ENCODE measurements around the gene RNF138.
"Not testable (repeated sequence)": the region's sequence is repeated elsewhere in the genome, so short reads cannot be mapped to it uniquely, and the experiment has no call there.

RNF138 gene

GRCh38 chr18:32139835-32140283 is 48.2 kb downstream of the RNF138 start:
- no peaks in the 10 kb centered on the region for H3K27me3 ChIP-seq (ENCODE audit: control insufficient read depth in 1 of 2, insufficient read depth in 2 of 2, low read length in 2 of 2)
- no peaks in the 10 kb centered on the region for H3K4me1 ChIP-seq (ENCODE audit: control insufficient read depth, insufficient read depth, low read length)
- H3K9ac ChIP-seq (ENCODE audit: low read length in 2 of 2), result no peak overlapping the region
- H3K4me3 ChIP-seq (ENCODE audit: low read length in 2 of 2), result no peak overlapping the region
- no peaks in the 10 kb centered on the region for H3K9me3 ChIP-seq (ENCODE audit: control insufficient read depth in 2 of 2, low read length in 2 of 2)
- H3K36me3 ChIP-seq (ENCODE audit: control insufficient read depth in 2 of 2, insufficient read depth in 2 of 2, low read length in 2 of 2), result no peaks in the 10 kb centered on the region
- no peak overlapping the region for H3K27ac ChIP-seq (ENCODE audit: low read length)

GRCh38 chr18:32148185-32148870 is 56.7 kb downstream of the RNF138 start:
- H3K27ac ChIP-seq (ENCODE audit: low read length), result no peak overlapping the region
- H3K36me3 ChIP-seq (ENCODE audit: control insufficient read depth in 2 of 2, insufficient read depth in 2 of 2, low read length in 2 of 2), result no peaks in the 10 kb centered on the region
- no peaks in the 10 kb centered on the region for H3K9me3 ChIP-seq (ENCODE audit: control insufficient read depth in 2 of 2, low read length in 2 of 2)
- H3K27me3 ChIP-seq (ENCODE audit: control insufficient read depth in 1 of 2, insufficient read depth in 2 of 2, low read length in 2 of 2), result no peaks in the 10 kb centered on the region
- no peak overlapping the region for H3K9ac ChIP-seq (ENCODE audit: low read length in 2 of 2)
- H3K4me3 ChIP-seq (ENCODE audit: low read length in 2 of 2), result no peak overlapping the region
- no peaks in the 10 kb centered on the region for H3K4me1 ChIP-seq (ENCODE audit: control insufficient read depth, insufficient read depth, low read length)

GRCh38 chr18:32152705-32153448 is 61.2 kb downstream of the RNF138 start:
- Histone ChIP-seq H3K9me3 (ENCODE audit: control insufficient read depth in 2 of 2, low read length in 2 of 2) (no peaks in the 10 kb centered on the region), H3K27ac (ENCODE audit: low read length) (no peak overlapping the region), H3K4me3 (ENCODE audit: low read length in 2 of 2) (no peak overlapping the region), H3K4me1 (ENCODE audit: control insufficient read depth, insufficient read depth, low read length) (no peaks in the 10 kb centered on the region), H3K9ac (ENCODE audit: low read length in 2 of 2) (no peak overlapping the region), H3K36me3 (ENCODE audit: control insufficient read depth in 2 of 2, insufficient read depth in 2 of 2, low read length in 2 of 2) (no peaks in the 10 kb centered on the region), H3K27me3 (ENCODE audit: control insufficient read depth in 1 of 2, insufficient read depth in 2 of 2, low read length in 2 of 2) (peaks cover 0 to 3% of the 10 kb centered on the region in 2 donors)

GRCh38 chr18:32156855-32157254 is 65.2 kb downstream of the RNF138 start:
- H3K9ac ChIP-seq (ENCODE audit: low read length in 2 of 2), result no peak overlapping the region
- no peak overlapping the region for H3K4me3 ChIP-seq (ENCODE audit: low read length in 2 of 2)
- no peaks in the 10 kb centered on the region for H3K4me1 ChIP-seq (ENCODE audit: control insufficient read depth, insufficient read depth, low read length)
- H3K27me3 ChIP-seq (ENCODE audit: control insufficient read depth in 1 of 2, insufficient read depth in 2 of 2, low read length in 2 of 2), result peaks cover 0 to 3% of the 10 kb centered on the region in 2 donors
- H3K36me3 ChIP-seq (ENCODE audit: control insufficient read depth in 2 of 2, insufficient read depth in 2 of 2, low read length in 2 of 2), result no peaks in the 10 kb centered on the region
- H3K27ac ChIP-seq (ENCODE audit: low read length), result no peak overlapping the region
- H3K9me3 ChIP-seq (ENCODE audit: control insufficient read depth in 2 of 2, low read length in 2 of 2), result no peaks in the 10 kb centered on the region

- no peak overlapping the region for H3K9ac ChIP-seq (ENCODE audit: low read length in 2 of 2)
- H3K27ac ChIP-seq (ENCODE audit: low read length), result no peak overlapping the region
- H3K9me3 ChIP-seq (ENCODE audit: control insufficient read depth in 2 of 2, low read length in 2 of 2), result no peaks in the 10 kb centered on the region
- H3K4me3 ChIP-seq (ENCODE audit: low read length in 2 of 2), result no peak overlapping the region
- no peaks in the 10 kb centered on the region for H3K36me3 ChIP-seq (ENCODE audit: control insufficient read depth in 2 of 2, insufficient read depth in 2 of 2, low read length in 2 of 2)
- peaks cover 0 to 3% of the 10 kb centered on the region in 2 donors for H3K27me3 ChIP-seq (ENCODE audit: control insufficient read depth in 1 of 2, insufficient read depth in 2 of 2, low read length in 2 of 2)
- no peaks in the 10 kb centered on the region for H3K4me1 ChIP-seq (ENCODE audit: control insufficient read depth, insufficient read depth, low read length)
Measured at GRCh38 chr18:32157580-32157979, 65.9 kb downstream of the RNF138 start.

- H3K9me3 ChIP-seq (ENCODE audit: control insufficient read depth in 2 of 2, low read length in 2 of 2), result no peaks in the 10 kb centered on the region
- no peak overlapping the region for H3K9ac ChIP-seq (ENCODE audit: low read length in 2 of 2)
- no peaks in the 10 kb centered on the region for H3K36me3 ChIP-seq (ENCODE audit: control insufficient read depth in 2 of 2, insufficient read depth in 2 of 2, low read length in 2 of 2)
- H3K4me3 ChIP-seq (ENCODE audit: low read length in 2 of 2), result peak overlapping the region; percentile 58 to 72
- peaks cover 0 to 3% of the 10 kb centered on the region in 2 donors for H3K27me3 ChIP-seq (ENCODE audit: control insufficient read depth in 1 of 2, insufficient read depth in 2 of 2, low read length in 2 of 2)
- H3K27ac ChIP-seq (ENCODE audit: low read length), result no peak overlapping the region
- H3K4me1 ChIP-seq (ENCODE audit: control insufficient read depth, insufficient read depth, low read length), result no peaks in the 10 kb centered on the region
Measured at GRCh38 chr18:32158108-32158624, 66.5 kb downstream of the RNF138 start.

GRCh38 chr18:32158631-32159030 is 67.0 kb downstream of the RNF138 start:
- not testable (repeated sequence) for H3K4me1 ChIP-seq (ENCODE audit: control insufficient read depth, insufficient read depth, low read length); H3K27me3 ChIP-seq (ENCODE audit: control insufficient read depth in 1 of 2, insufficient read depth in 2 of 2, low read length in 2 of 2); H3K36me3 ChIP-seq (ENCODE audit: control insufficient read depth in 2 of 2, insufficient read depth in 2 of 2, low read length in 2 of 2); H3K9me3 ChIP-seq (ENCODE audit: control insufficient read depth in 2 of 2, low read length in 2 of 2); H3K27ac ChIP-seq (ENCODE audit: low read length); H3K9ac ChIP-seq (ENCODE audit: low read length in 2 of 2)
- H3K4me3 ChIP-seq (ENCODE audit: low read length in 2 of 2), result peak overlapping the region; percentile 58 to 72

- no peak overlapping the region for H3K9ac ChIP-seq (ENCODE audit: low read length in 2 of 2)
- no peaks in the 10 kb centered on the region for H3K4me1 ChIP-seq (ENCODE audit: control insufficient read depth, insufficient read depth, low read length)
- no peaks in the 10 kb centered on the region for H3K36me3 ChIP-seq (ENCODE audit: control insufficient read depth in 2 of 2, insufficient read depth in 2 of 2, low read length in 2 of 2)
- no peak overlapping the region for H3K4me3 ChIP-seq (ENCODE audit: low read length in 2 of 2)
- H3K27me3 ChIP-seq (ENCODE audit: control insufficient read depth in 1 of 2, insufficient read depth in 2 of 2, low read length in 2 of 2), result peaks cover 0 to 3% of the 10 kb centered on the region in 2 donors
- H3K27ac ChIP-seq (ENCODE audit: low read length), result no peak overlapping the region
- H3K9me3 ChIP-seq (ENCODE audit: control insufficient read depth in 2 of 2, low read length in 2 of 2), result no peaks in the 10 kb centered on the region
Measured at GRCh38 chr18:32160547-32160946, 68.9 kb downstream of the RNF138 start.

GRCh38 chr18:32167980-32168730 is 76.5 kb downstream of the RNF138 start:
- Histone ChIP-seq H3K36me3 (ENCODE audit: control insufficient read depth in 2 of 2, insufficient read depth in 2 of 2, low read length in 2 of 2) (no peaks in the 10 kb centered on the region), H3K9ac (ENCODE audit: low read length in 2 of 2) (no peak overlapping the region), H3K9me3 (ENCODE audit: control insufficient read depth in 2 of 2, low read length in 2 of 2) (no peaks in the 10 kb centered on the region), H3K27me3 (ENCODE audit: control insufficient read depth in 1 of 2, insufficient read depth in 2 of 2, low read length in 2 of 2) (no peaks in the 10 kb centered on the region), H3K27ac (ENCODE audit: low read length) (no peak overlapping the region), H3K4me3 (ENCODE audit: low read length in 2 of 2) (no peak overlapping the region), H3K4me1 (ENCODE audit: control insufficient read depth, insufficient read depth, low read length) (no peaks in the 10 kb centered on the region)

- Histone ChIP-seq H3K9me3 (ENCODE audit: control insufficient read depth in 2 of 2, low read length in 2 of 2) (no peaks in the 10 kb centered on the region), H3K36me3 (ENCODE audit: control insufficient read depth in 2 of 2, insufficient read depth in 2 of 2, low read length in 2 of 2) (no peaks in the 10 kb centered on the region), H3K9ac (ENCODE audit: low read length in 2 of 2) (no peak overlapping the region), H3K27ac (ENCODE audit: low read length) (no peak overlapping the region), H3K4me3 (ENCODE audit: low read length in 2 of 2) (no peak overlapping the region), H3K27me3 (ENCODE audit: control insufficient read depth in 1 of 2, insufficient read depth in 2 of 2, low read length in 2 of 2) (no peaks in the 10 kb centered on the region), H3K4me1 (ENCODE audit: control insufficient read depth, insufficient read depth, low read length) (no peaks in the 10 kb centered on the region)
Measured at GRCh38 chr18:32173654-32174053, 82.0 kb downstream of the RNF138 start.

Data from stomach smooth muscle (tissue), 2 donors.